G401 (cell line): ENCODE data around the gene ZNF48. TPM values are rescaled to one million over a fixed set of nuclear protein-coding genes. Genes with fewer than 3 reads are reported as not detected.
A peak's percentile ranks its signal among the peaks of the same experiment; 100 is the strongest.
"Not testable (repeated sequence)": the region's sequence is repeated elsewhere in the genome, so short reads cannot be mapped to it uniquely, and the experiment has no call there.

Source experiments
- DNase-seq: peaks from one replicate; pipeline ENCODE4 v3.0.0-alpha.2; 2015; ENCODE audit warnings: low spot score
- in situ Hi-C: cut with HindIII; loops from 2 replicates; pipeline ENCODE4 v1.10.0; 2016; ENCODE audit warnings: low sequenced_read_pairs, mixed read lengths
- total RNA-seq: library from RNA; depleted of rRNA; stranded (reverse); fragments of >200 nt; shearing (Covaris generic); gene quantifications from 2 replicates; pipeline ENCODE4 v1.2.3, GENCODE V29; 2014

Gene ZNF48
- total RNA-seq, 1 experiment from 2014 or later, result 30.4 TPM

DNA sequence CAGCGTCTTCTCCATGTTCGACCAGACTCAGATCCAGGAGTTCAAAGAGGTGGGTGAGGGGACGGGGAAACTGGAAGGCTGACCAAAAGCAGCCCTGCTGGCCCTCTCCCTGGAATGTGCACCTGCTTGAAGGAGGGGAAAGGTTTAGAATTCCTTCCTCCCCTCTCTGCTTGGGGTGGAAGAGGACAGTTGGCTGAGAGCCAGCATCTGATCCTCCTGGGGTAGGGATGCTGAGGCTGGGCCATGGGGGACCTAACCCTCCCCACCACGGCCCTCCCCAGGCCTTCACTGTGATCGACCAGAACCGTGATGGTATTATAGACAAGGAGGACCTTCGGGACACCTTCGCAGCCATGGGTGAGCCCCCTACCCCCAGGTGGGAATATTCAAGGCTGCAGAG is 19.4 kb upstream of the ZNF48 start:
- in situ Hi-C loops, result no loop called here

DNA sequence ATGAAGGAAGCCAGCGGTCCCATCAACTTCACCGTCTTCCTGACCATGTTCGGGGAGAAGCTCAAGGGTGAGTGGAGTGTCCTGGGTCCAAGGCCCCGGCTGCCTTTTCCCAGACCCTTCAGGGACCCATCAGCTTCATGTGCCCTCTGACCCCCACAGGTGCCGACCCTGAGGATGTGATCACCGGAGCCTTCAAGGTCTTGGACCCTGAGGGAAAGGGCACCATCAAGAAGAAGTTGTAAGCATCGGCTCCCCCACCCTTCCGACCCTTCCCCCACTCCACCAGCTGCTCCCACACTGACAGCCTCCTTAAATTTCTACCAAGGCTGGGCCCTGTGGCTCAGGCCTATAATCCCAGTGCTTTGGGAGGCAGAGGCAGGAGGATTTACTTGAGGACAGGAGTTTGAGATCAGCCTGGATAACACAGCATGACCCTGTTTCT is 18.7 kb upstream of the ZNF48 start:
- no peak for DNase-seq
- in situ Hi-C loops, result no loop called here

More for the DNA sequence above, 19.4 kb upstream of the ZNF48 start:
- no peak for DNase-seq

DNA sequence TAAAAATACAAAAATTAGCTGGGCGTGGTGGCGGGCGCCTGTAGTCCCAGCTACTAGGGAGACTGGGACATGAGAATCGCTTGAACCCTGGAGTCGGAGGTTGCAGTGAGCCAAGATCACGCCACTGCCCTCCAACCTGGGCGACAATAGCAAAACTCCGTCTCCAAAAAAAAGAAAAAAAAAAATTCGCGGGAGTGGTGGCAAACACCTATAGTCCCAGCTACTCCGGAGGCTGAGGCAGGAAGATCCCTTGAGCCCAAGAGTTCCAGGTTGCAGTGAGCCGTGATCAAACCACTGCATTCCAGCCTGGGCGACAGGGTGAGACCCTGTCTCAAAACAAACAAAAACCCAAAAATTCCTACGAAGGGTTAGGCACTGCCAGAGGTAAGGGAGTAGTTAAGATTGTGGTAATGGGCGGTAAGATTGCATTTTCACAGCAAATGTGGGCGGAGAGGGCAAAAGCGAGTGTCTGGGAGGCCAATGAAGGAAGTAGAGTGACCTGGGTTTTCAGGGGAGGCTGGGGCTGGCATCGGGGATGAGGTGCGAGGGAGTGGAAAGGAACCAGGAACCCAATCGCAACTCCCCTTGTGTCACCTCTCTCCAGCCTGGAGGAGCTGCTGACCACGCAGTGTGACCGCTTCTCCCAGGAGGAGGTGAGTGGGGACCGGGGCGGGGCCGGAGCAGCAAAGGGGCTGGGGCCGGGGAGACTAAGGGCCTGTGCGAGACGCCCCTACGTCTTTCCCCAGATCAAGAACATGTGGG is 18.0 kb upstream of the ZNF48 start:
- no peak for DNase-seq
- in situ Hi-C loops, result no loop called here

DNA sequence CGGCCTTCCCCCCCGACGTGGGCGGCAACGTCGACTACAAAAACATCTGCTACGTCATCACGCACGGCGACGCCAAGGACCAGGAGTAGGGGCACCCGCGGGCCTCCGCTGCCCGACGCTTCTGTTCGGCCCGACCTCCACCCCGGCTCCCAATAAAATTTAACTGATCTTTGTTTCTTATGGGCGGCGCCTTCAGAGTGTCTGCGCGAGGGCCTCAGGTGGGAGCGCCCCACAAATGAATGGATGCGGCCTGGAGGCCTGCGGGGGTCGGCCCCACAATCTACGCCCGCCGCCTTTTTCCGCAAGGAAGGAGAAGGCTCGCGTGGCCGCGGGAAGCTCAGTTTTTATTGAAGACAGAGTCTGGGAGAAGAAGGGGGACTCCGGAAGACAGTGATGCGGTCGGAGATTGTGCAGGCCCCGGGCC is 17.4 kb upstream of the ZNF48 start:
- DNase-seq, result peak; percentile 93
- in situ Hi-C loops, result no loop called here

DNA sequence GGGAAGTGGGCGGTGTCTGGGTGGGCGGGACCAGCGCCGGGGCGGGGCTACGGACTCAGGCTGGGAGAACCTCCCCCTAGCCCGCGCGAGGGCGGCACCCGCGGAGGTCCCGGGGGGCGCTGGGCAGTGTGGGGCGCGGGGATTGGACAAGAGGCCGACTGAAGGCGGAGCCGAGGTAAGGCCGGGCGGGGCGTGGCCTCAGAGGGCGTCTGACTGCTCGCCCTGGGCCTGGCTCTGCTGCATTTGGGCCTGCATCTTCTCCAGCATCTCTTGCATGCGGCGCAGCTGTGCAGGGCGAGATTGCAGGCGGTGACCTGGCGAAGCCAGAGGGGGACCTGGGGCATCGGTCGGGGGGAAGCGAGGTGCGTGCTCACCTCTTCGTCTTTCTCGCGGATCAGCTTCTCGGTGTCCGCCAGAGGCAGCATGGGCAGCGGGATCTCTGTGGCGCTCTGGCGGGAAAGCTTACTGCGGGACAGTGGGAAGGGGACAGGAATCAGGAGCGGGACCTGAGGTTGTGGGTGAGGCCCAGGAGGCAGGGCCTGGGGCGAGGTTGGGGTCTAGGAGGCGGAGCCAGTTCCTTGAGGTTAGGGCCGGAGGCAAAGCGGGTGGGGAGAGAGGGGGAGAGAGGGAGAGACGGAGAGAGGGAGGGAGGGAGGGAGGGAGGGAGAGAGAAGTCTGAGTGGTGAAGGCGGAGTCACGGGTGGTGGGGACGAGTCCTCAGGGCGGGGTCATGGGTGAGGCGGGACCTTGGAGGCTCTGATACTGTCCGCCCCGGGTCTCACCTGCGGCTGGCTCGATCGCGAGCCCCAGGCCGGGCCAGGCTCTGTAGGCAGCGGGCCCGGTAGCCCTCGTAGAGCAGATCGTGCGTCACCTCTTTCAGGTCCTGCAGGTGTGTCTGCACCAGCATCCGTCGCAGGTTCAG is 16.7 kb upstream of the ZNF48 start:
- peak; percentile 99 for DNase-seq
- in situ Hi-C loops, result no loop called here

DNA sequence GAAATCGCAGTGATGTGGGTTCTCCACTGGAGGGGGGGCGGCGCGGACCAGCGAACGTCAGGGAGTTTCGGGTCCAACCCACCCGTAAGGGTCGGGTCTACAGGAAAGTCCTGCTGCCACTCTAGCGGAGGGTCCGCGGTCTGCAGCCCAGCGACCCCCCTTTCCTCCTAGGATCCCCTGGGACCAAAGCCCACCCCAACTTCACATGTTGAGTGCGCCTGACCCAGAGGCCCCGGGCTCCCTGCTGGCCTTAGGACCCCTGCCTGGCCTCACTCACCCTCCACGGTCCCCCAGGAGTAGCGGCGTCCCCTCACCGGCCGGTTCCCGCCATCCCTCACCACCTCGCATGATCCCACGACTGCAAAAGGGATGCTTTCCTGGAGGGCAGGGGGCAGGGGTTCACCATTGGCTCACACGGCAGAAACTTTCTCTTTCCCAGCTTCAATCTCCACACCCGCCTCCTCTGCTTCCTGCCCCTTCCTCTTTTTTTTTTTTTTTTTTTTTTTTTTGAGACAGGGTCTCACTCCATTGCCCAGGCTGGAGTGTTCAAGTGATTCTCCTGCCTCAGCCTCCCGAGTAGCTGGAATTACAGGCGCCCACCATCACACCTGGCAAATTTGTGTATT is 15.9 kb upstream of the ZNF48 start:
- no peak for DNase-seq
- in situ Hi-C loops, result no loop called here

DNA sequence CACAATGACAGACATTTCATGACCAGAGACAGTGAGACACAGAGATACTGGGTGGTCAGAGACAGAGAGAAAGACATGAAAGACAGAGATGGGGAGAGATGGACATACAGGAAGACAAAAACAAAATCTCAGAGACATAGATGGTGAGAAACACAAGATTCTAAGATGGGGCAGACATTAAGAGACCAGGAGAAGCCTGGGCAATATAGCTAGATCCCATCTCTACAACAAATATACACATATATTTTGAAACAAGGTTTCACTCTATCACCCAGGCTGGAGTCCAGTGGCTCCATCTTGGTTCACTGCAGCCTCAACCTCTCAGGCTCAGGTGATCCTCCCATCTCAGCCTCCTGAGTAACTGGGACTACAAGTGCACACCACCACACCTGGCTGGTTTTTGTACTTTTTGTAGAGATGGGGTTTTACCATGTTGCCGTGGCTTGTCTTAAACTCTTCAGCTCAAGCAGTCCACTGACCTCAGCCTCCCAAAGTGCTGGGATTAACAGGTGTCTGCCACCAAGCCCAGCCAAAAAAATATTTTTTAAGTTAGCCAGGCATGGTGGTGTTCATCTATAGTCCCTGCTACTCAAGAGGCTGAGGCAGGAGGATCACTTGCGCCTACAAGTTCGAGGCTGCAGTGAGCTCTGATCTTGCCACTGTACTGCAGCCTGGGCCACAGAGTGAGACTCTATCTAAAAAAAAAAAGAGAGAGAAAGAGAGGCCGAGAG is 15.0 kb upstream of the ZNF48 start:
- DNase-seq, result no peak
- in situ Hi-C loops, result no loop called here

DNA sequence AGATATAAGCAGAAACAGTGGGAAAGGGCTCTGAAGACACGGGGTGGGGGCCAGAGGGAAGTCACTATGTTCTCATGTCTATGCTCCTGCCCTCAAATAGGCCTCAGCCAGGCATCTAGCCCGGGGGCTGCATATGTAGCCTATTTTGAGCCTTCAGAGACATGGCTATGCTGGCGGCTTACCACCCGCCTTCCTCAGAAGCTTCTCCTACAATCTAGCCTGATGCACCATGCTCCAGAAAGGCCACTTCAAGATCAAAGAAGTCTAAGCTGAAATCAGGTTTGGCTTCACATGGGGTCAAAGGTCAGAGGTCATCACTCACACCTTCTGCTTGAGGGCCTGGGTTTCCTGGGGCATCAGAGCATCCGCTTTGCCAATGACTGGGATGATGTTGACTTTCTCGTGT is 14.4 kb upstream of the ZNF48 start:
- DNase-seq, result no peak
- in situ Hi-C loops, result no loop called here

DNA sequence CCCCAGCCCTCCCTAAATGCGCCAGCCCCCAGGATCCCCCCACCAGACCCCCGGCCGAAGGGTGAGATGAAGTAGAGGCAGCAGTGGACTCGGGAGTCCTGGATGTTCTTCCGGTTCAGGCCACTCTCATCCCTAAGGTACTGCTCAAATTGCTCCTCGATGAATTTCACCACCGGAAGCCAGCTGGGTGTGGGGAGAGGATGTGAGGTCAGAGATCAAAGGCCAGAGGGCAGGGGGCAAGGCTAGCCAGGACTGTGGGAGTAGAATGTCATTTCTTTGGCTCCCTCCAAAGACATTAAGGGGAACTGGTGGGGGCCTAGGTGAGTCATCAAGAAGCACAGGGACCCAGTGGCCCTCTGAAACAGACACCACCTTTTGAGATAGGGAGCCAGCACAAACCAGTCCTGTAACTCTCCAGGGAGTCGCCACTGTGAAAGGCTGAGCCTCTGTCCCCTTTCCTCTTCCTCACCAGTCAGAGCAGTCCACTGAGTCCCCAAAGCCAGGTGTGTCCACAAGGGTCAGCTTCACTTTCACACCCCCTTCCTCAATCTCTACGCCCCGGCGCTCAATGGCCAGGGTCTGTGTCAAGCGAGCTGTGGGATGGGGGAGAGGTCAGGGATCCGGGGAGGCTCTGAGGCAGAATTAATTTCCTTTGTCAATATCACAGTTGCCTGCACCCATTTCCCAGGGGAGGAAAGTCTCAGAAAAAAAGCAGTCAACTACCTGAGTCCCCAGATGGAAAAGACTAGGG is 13.8 kb upstream of the ZNF48 start:
- no peak for DNase-seq
- in situ Hi-C loops, result no loop called here

DNA sequence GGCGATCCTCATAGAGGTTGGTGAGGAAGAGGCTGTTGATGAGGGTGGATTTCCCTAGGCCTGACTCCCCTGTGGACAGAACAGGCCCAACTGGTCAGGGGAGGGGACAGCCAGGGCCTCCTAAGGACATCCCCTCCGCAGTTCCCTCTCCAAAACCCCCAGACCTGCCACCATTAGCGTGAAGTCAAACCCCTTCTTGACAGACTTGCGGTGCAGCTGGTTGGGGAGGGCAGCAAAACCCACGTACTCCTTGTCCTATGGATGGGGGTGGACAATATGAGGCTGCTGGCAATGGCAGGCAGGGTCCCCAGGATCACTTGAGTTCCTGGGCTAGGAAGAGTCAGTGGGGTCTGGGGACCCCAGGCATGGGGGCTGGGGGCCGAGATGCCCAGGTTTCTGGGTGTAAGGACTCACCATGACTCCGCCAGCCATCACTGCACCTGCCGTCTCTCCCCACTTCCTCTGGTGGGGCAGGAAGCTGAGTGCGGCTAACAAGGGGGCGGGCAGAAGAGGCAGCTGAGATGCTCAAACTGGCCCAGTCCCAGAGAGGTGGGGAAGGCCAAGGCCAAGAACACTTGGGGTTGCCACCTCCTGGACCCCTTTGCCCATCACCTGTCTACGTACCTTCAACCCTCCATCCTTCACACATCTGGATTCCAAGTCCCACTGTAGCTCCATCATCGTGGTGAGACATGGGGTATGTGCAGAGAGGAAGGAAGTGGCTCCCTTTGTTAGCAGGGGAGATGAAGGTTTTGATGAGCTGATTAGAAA is 12.9 kb upstream of the ZNF48 start, which contains the start of gene SEPTIN1:
Gene SEPTIN1 (minus strand): TSS at position 451 of the 771 bp plus-strand sequence. CDS start 19 bp downstream, at position 432.
- no peak for DNase-seq
- in situ Hi-C loops, result no loop called here

DNA sequence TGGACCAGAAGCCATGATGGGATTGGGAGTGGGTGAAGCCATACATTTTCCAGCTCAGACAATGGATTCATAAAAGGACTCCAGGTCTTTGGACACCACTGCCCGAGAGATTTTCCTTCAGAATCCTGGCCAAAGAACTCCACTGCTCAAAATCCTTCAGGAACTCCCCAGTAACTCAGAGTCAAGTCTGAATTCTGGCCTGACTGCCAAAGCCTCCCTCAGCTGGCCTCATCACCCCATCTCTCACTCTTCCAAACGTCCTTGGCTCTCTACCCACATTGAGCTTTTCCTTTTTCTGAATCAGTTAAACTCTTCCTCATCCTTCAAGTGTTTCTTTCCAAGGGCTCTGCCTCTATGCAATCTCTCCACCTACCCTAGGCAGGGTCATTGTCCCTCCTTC is 11.7 kb upstream of the ZNF48 start:
- in situ Hi-C loops, result no loop called here
- DNase-seq, result no peak

DNA sequence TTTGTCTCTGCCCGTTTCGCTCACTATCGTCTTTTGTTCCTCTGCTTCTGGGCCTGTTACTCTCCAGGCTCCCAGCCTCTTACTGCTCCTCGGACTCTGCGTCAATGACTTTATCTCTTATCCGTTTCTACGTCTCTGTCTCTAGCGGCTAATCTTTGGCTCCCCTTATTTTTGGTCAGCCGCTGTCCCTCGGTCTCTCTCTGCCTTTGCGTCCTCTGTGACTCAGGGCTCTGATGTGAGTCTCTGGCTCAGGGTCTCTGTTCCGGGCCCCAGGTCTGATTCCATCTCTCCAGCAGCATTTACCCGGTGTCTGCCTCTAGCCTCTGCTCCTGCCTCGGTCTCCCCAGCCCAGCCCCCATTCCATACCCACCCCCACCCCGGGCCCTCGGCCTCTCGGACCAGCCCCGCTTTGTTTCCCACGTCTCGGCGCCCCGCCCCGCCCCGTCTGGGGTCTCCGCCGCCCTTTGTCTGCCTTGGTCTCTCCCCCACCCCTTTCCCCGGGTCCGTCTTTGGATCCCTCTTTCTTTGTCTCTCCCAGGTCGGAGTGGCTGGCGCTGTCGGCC is 547 bp upstream of the ZNF48 start:
- DNase-seq, result no peak
- in situ Hi-C loops, result no loop called here

DNA sequence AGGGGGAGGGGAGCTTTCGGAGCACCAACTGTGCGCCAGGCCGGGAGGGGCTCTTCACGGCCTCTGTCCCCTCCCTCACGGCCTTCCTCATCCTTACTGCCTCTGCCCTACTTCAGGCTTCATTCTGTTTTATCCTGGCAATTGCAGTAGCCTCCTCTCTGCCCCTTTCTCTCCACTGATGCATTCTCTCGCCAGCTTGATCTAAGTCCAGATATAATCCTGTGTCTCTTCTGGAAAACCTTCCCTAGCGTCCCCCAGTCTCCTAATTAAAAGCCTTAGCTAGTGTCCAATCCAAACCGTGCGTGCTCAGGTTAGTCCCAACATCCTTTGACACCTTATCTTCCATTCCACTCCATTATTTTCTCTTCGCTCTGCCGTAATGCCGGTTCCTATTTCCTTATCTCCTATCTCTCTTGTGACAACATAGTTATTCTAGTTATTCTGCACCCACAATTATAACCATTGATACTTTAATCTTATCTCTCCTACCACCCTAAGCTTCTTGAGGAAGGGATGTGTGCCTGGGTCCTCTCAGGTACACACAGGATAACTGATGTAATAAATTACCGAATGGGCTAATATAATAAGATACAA is 869 bp downstream of the ZNF48 start:
- DNase-seq, result peak; percentile 64
- in situ Hi-C loops, result no loop called here

DNA sequence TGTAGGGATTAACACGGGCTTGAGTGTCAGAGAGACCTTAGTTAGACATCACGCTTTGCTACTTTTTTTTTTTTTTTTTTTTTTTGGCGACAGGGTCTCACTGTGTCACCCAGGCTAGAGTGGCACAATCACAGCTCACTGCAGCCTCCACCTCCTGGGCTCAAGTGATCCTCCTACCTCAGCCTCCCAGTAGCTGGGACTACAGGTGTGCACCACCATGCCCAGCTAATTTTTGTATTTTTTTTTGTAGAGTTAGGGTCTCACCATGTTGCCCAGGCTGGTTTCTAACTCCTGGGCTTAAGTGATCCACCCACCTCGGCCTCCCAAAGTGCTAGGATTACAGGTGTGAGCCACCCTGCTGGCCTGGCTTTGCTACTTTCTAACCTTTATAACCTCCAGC is 1.4 kb downstream of the ZNF48 start:
- in situ Hi-C loops, DNase-seq: not testable (repeated sequence)

DNA sequence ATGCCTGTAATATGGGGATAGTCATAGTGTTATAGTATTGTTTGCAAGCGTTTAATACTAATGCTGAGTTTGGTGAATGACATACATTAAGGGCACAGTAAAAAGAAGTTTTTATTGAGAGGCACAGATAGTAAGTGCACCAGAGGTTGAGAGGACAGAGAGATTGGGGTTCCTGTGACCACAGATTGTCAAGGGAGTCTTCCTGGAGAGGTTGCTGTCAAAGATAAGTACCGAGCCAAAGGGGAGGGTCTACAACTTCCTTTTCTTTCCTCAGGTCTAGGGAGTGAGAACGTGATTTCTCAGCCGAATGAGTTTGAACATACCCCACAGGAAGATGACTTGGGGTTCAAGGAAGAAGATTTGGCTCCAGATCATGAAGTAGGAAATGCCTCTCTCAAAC is 1.8 kb downstream of the ZNF48 start:
- DNase-seq, result no peak

DNA sequence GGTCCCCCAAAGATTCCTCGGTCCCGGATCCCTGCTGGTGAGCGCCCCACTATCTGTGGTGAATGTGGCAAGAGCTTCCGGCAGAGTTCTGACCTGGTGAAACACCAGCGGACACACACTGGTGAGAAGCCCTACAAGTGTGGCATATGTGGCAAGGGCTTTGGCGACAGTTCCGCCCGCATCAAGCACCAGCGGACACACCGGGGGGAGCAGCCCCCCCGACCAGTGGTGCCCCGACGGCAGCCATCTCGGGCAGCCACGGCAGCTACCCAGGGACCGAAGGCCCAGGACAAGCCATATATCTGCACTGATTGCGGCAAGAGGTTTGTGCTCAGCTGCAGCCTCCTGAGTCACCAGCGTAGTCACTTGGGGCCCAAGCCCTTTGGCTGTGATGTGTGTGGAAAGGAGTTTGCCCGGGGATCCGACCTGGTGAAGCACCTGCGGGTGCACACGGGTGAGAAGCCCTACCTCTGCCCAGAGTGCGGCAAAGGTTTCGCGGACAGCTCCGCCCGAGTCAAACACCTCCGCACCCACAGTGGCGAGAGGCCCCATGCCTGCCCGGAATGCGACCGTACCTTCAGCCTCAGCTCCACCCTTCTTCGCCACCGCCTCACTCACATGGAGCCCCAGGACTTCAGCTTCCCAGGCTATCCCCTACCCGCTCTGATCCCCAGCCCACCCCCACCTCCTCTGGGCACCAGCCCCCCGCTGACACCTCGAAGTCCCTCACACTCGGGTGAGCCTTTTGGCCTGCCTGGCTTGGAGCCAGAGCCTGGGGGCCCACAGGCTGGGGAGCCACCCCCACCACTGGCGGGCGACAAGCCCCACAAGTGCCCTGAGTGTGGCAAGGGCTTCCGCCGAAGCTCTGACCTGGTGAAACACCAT is 2.8 kb downstream of the ZNF48 start:
- DNase-seq, result no peak
- in situ Hi-C loops, result no loop called here

More for the DNA sequence above, 1.8 kb downstream of the ZNF48 start:
- in situ Hi-C loops, result no loop called here
